Measurements from ENCODE around the gene CELSR3. TPM values are rescaled to one million over a fixed set of nuclear protein-coding genes. Genes with fewer than 3 reads are reported as not detected.

Gene CELSR3
- total RNA-seq, 6 experiments from 2014 or later: 1.9 to 5.0 (median 3.4) TPM

GRCh38 chr3:48679411-48680391 is 17.0 kb upstream of the CELSR3 start:
- TF ChIP-seq, protein P1, sequence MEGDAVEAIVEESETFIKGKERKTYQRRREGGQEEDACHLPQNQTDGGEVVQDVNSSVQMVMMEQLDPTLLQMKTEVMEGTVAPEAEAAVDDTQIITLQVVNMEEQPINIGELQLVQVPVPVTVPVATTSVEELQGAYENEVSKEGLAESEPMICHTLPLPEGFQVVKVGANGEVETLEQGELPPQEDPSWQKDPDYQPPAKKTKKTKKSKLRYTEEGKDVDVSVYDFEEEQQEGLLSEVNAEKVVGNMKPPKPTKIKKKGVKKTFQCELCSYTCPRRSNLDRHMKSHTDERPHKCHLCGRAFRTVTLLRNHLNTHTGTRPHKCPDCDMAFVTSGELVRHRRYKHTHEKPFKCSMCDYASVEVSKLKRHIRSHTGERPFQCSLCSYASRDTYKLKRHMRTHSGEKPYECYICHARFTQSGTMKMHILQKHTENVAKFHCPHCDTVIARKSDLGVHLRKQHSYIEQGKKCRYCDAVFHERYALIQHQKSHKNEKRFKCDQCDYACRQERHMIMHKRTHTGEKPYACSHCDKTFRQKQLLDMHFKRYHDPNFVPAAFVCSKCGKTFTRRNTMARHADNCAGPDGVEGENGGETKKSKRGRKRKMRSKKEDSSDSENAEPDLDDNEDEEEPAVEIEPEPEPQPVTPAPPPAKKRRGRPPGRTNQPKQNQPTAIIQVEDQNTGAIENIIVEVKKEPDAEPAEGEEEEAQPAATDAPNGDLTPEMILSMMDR (IDR thresholded peaks at IDR 0.05): no peak
- no peaks in the 10 kb centered on the region for H3K9me3 Mint-ChIP-seq
- H3K36me3 Mint-ChIP-seq (ENCODE audit: low read depth): peaks cover 25% of the 10 kb centered on the region
- H3K4me3 Mint-ChIP-seq: no peak overlapping the region
- no peak for DNase-seq
- no peaks in the 10 kb centered on the region; the same call in 1 of the 2 replicates for H3K27me3 Mint-ChIP-seq (ENCODE audit: insufficient read depth)
- H3K27ac Mint-ChIP-seq: no peak overlapping the region
- H3K4me1 Mint-ChIP-seq (ENCODE audit: low read depth): peaks cover 51% of the 10 kb centered on the region

GRCh38 chr3:48678566-48679380 is 16.1 kb upstream of the CELSR3 start:
- H3K27me3 Mint-ChIP-seq (ENCODE audit: insufficient read depth): no peaks in the 10 kb centered on the region; the same call in 1 of the 2 replicates
- H3K4me1 Mint-ChIP-seq (ENCODE audit: low read depth): peaks cover 42% of the 10 kb centered on the region
- no peaks in the 10 kb centered on the region for H3K9me3 Mint-ChIP-seq
- H3K27ac Mint-ChIP-seq: peak overlapping the region; percentile 12
- H3K4me3 Mint-ChIP-seq: no peak overlapping the region
- TF ChIP-seq, protein P1 (IDR thresholded peaks at IDR 0.05): no peak
- no peak for DNase-seq
- peaks cover 25% of the 10 kb centered on the region for H3K36me3 Mint-ChIP-seq (ENCODE audit: low read depth)

- DNase-seq: peak; percentile 34
Measured at GRCh38 chr3:48678056-48678455, 15.4 kb upstream of the CELSR3 start.

DNA sequence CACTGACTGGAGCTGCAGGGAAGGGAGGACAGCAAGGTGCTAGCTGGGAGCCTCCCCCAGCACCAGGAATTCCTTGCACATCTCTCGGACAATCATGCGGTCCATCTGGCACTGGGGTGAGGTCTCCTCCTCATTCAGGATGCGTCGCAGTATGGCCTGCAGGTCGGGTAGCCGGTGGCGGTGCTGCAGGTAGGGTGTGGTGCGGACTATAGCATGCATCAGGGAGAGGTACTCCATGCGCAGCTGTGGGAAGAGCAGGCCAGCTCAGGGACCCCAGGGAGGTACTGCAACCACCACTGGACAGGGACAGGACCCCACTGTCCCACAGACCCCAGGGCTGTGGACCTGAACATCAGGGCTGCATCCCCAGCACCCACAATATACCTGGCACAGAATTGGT is 11.8 kb upstream of the CELSR3 start:
- H3K27me3 Mint-ChIP-seq (ENCODE audit: insufficient read depth): no peaks in the 10 kb centered on the region; the same call in 1 of the 2 replicates
- TF ChIP-seq, protein P1 (IDR thresholded peaks at IDR 0.05): no peak
- peaks cover 13% of the 10 kb centered on the region for H3K4me1 Mint-ChIP-seq (ENCODE audit: low read depth)
- no peak for DNase-seq
- H3K4me3 Mint-ChIP-seq: no peak overlapping the region
- no peak overlapping the region for H3K27ac Mint-ChIP-seq
- H3K9me3 Mint-ChIP-seq: no peaks in the 10 kb centered on the region
- H3K36me3 Mint-ChIP-seq (ENCODE audit: low read depth): peaks cover 30% of the 10 kb centered on the region

More at GRCh38 chr3:48678056-48678455, 15.4 kb upstream of the CELSR3 start:
- Mint-ChIP-seq H3K4me1 (ENCODE audit: low read depth) (peaks cover 35% of the 10 kb centered on the region), H3K27ac (peak overlapping the region; percentile 12), H3K9me3 (no peaks in the 10 kb centered on the region), H3K27me3 (ENCODE audit: insufficient read depth) (no peaks in the 10 kb centered on the region; the same call in 1 of the 2 replicates), H3K36me3 (ENCODE audit: low read depth) (peaks cover 25% of the 10 kb centered on the region), H3K4me3 (no peak overlapping the region)
- TF ChIP-seq, protein P1 (IDR thresholded peaks at IDR 0.05): no peak

DNA sequence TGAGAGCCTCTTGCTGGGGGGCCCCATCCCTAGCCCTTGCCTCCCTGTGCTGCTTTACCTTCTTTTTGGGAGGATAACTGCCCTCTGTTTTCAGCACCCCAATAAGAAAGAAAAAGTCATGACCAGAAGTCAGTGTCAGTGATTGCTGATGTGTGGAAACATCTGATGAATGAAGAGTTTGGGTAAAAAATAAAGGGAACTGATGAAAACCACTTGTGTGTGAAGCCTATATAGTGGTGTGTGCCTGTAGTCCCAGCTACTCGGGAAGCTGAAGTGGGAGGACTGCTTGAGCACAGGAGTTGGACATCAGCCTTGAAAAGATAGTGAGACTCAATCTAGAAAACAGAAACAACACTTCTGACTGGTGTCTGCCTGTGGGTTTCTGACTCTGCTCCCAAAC is 9.8 kb upstream of the CELSR3 start:
- peaks cover 19% of the 10 kb centered on the region for H3K36me3 Mint-ChIP-seq (ENCODE audit: low read depth)
- H3K4me1 Mint-ChIP-seq (ENCODE audit: low read depth): no peaks in the 10 kb centered on the region
- H3K9me3 Mint-ChIP-seq: no peaks in the 10 kb centered on the region
- H3K27ac Mint-ChIP-seq: no peak overlapping the region
- no peak overlapping the region for H3K4me3 Mint-ChIP-seq
- TF ChIP-seq, protein P1 (IDR thresholded peaks at IDR 0.05): no peak
- DNase-seq: no peak
- no peaks in the 10 kb centered on the region for H3K27me3 Mint-ChIP-seq (ENCODE audit: insufficient read depth)

All from HFFc6 (cell line).